HEK293 (cell line): ENCODE results near the gene ARHGAP33.
"Not testable (repeated sequence)": the region's sequence is repeated elsewhere in the genome, so short reads cannot be mapped to it uniquely, and the experiment has no call there.

Source experiments
- CTCF ChIA-PET: fragments of 350-600 bp; formaldehyde crosslinking; extraction: SDS; loops from one replicate; lab custom pipeline; 2021; ENCODE audit warnings: antibody characterized with exemption; lab: Yijun Ruan, JAX
- POLR2A ChIA-PET: fragments of 300-600 bp; formaldehyde crosslinking; extraction: SDS; loops from one replicate; lab custom pipeline; 2020; ENCODE audit warnings: antibody characterized with exemption, inconsistent platforms; lab: Yijun Ruan, JAX
- H3K27ac ChIP-seq: fragments of 200-500 bp; sonication (Bioruptor generic); 2 replicates; pipeline ENCODE4 v1.5.1; 2014; ENCODE audit warnings: low read depth, low read length, control low read depth, inconsistent platforms; ENCODE audit errors: extremely low read depth
- H3K36me3 ChIP-seq, 2 experiments: fragments of 200-500 bp in 1 of 2; sonication (Bioruptor generic) in 1 of 2; 1 replicate in 1 of 2; 2 replicates in 1 of 2; pipeline ENCODE4 v1.5.1; 2014 to 2017; ENCODE audit warnings: inconsistent platforms in 2 of 2, low read length in 2 of 2; ENCODE audit not compliant: control insufficient read depth in 2 of 2, insufficient read depth in 1 of 2
- H3K4me1 ChIP-seq: fragments of 200-500 bp; sonication (Bioruptor generic); 2 replicates; pipeline ENCODE4 v1.5.1; 2014; ENCODE audit warnings: mild to moderate bottlenecking, low read length, inconsistent platforms; ENCODE audit not compliant: control insufficient read depth, insufficient read depth
- H3K4me3 ChIP-seq: 2 replicates; pipeline ENCODE4 v1.5.1; 2011; ENCODE audit warnings: low read depth, mild to moderate bottlenecking, control low read depth, low read length, moderate library complexity
- H3K9me3 ChIP-seq: fragments of 200-500 bp; sonication (Bioruptor generic); 2 replicates; pipeline ENCODE4 v1.5.1; 2014; ENCODE audit warnings: low read depth, low read length, inconsistent platforms; ENCODE audit not compliant: control insufficient read depth, insufficient read depth
- BCL6B ChIP-seq: fragments of 450-650 bp; formaldehyde crosslinking; IDR thresholded peaks from 2 replicates; pipeline ENCODE4 v1.5.1; 2017; ENCODE audit warnings: missing biosample characterization, missing genetic modification characterization
- GFI1B ChIP-seq: fragments of 450-650 bp; formaldehyde crosslinking; IDR thresholded peaks from 2 replicates; pipeline ENCODE4 v1.5.1; 2016; ENCODE audit warnings: missing biosample characterization, missing genetic modification characterization
- GLIS1 ChIP-seq: fragments of 450-650 bp; formaldehyde crosslinking; IDR thresholded peaks from 2 replicates; pipeline ENCODE4 v1.5.1; 2016; ENCODE audit warnings: missing biosample characterization, missing genetic modification characterization
- PRDM1 ChIP-seq: fragments of 450-650 bp; formaldehyde crosslinking; IDR thresholded peaks from 2 replicates; pipeline ENCODE4; 2016; ENCODE audit warnings: missing biosample characterization, missing genetic modification characterization
- SP2 ChIP-seq: fragments of 450-650 bp; formaldehyde crosslinking; IDR thresholded peaks from 2 replicates; pipeline ENCODE4 v1.5.1; 2016; ENCODE audit warnings: missing biosample characterization, missing genetic modification characterization
- WT1 ChIP-seq: fragments of 450-650 bp; formaldehyde crosslinking; IDR thresholded peaks from 2 replicates; pipeline ENCODE4 v1.5.1; 2016; ENCODE audit warnings: missing biosample characterization, missing genetic modification characterization
- ZEB2 ChIP-seq: fragments of 450-650 bp; formaldehyde crosslinking; IDR thresholded peaks from 2 replicates; pipeline ENCODE4 v1.5.1; 2016; ENCODE audit warnings: missing biosample characterization, missing genetic modification characterization
- ZFP41 ChIP-seq: fragments of 450-650 bp; formaldehyde crosslinking; IDR thresholded peaks from 2 replicates; pipeline ENCODE4 v1.5.1; 2016; ENCODE audit warnings: missing biosample characterization, missing genetic modification characterization, borderline replicate concordance
- ZNF121 ChIP-seq: fragments of 450-650 bp; formaldehyde crosslinking; IDR thresholded peaks from 2 replicates; pipeline ENCODE4 v1.5.1; 2016; ENCODE audit warnings: missing biosample characterization, missing genetic modification characterization
- ZNF335 ChIP-seq: fragments of 450-650 bp; formaldehyde crosslinking; conservative IDR thresholded peaks from 2 replicates; pipeline ENCODE4 v1.5.1; 2016; ENCODE audit warnings: missing biosample characterization, missing genetic modification characterization
- ZNF521 ChIP-seq: fragments of 450-650 bp; formaldehyde crosslinking; IDR thresholded peaks from 2 replicates; pipeline ENCODE4 v1.5.1; 2017; ENCODE audit warnings: missing biosample characterization, mild to moderate bottlenecking, missing genetic modification characterization
- ZNF629 ChIP-seq: fragments of 450-650 bp; formaldehyde crosslinking; IDR thresholded peaks from 2 replicates; pipeline ENCODE4 v1.5.1; 2017; ENCODE audit warnings: missing biosample characterization, missing genetic modification characterization
- TF ChIP-seq, protein P1 (sequence below): fragments of 450-650 bp; formaldehyde crosslinking; IDR thresholded peaks from 2 replicates; pipeline ENCODE4 v1.5.1; 2016; ENCODE audit warnings: missing biosample characterization, missing genetic modification characterization

ARHGAP33 gene

GRCh38 chr19:35768082-35768421 lies 7.3 kb upstream of the ARHGAP33 start:
- POLR2A ChIA-PET = interaction anchor here (0.6 to 3.7 kb wide), 5 partner anchors 9 to 28 kb away, joined by 3 to 26 read pairs (median 5); partner anchors contain the start of genes HSPB6, LIN37 and PROSER3
- Histone ChIP-seq H3K4me3 (no peak overlapping the region), H3K9me3 (no peaks in the 10 kb centered on the region), H3K27ac (0 out of 2 replicates have a peak overlapping the region, but pooled peaks have one; percentile 37), H3K4me1 (peaks cover 7% of the 10 kb centered on the region; the same call in 1 of the 2 replicates), H3K36me3 (peaks cover 50 to 79% of the 10 kb centered on the region in 2 experiments)
- CTCF ChIA-PET = no interaction called here
- no peak for TF ChIP-seq ZFP41
- TF ChIP-seq GLIS1 (tag by site-specific recombination) = peak; percentile 59

DNA sequence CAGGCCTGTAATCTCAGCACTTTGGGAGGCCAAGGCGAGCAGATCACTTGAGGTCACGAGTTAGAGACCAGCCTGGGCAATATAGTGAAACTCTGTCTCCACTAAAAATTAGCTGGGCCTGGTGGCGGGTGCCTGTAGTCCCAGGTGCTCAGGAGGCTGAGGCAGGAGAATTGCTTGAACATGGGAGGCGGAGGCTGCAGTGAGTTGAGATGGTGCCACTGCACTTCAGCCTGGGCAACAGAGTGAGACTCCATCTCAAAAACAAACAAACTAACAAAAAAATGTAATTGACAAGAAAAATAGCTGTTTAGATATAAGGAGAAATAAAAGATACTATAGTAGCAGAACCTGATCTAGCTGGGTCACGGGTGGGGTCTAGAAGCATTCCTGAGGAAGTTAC lies 3.0 kb upstream of the ARHGAP33 start:
- peaks cover 16 to 38% of the 10 kb centered on the region in 2 experiments for H3K36me3 ChIP-seq
- peak; percentile 95 for TF ChIP-seq ZNF121 (tag by site-specific recombination)
- ChIA-PET CTCF (interaction anchor here (1.8 kb wide), 1 partner anchor 47 kb away, joined by 5 read pairs; no protein-coding TSS in a partner anchor), POLR2A (interaction anchor here (0.9 to 3.8 kb wide), 11 partner anchors 11 to 242 kb away, joined by 3 to 39 read pairs (median 6); partner anchors contain the start of genes ALKBH6, HSPB6, IGFLR1 and LIN37)
- H3K27ac ChIP-seq, H3K9me3 ChIP-seq, H3K4me3 ChIP-seq: not testable (repeated sequence)
- peaks cover 24% of the 10 kb centered on the region for H3K4me1 ChIP-seq

- Histone ChIP-seq H3K4me1 (peaks cover 24% of the 10 kb centered on the region), H3K27ac (no peak overlapping the region), H3K36me3 (peaks cover 16 to 30% of the 10 kb centered on the region in 2 experiments), H3K9me3 (no peaks in the 10 kb centered on the region), H3K4me3 (no peak overlapping the region)
- POLR2A ChIA-PET = interaction anchor here (0.6 to 3.8 kb wide), 16 partner anchors 9 to 241 kb away, joined by 3 to 39 read pairs (median 5); partner anchors contain the start of genes ALKBH6, HSPB6, IGFLR1 and LIN37
- CTCF ChIA-PET = interaction anchor here (0.5 to 1.8 kb wide), 7 partner anchors 21 to 220 kb away, joined by 3 to 5 read pairs (median 3); no protein-coding TSS in a partner anchor
- peak; percentile 83; the same call in 1 of the 2 replicates for TF ChIP-seq PRDM1 (tag by site-specific recombination)
- peak; percentile 33 for TF ChIP-seq ZNF335 (tag by site-specific recombination)
- peak; percentile 99 for TF ChIP-seq BCL6B (tag by site-specific recombination)
- no peak for TF ChIP-seq ZEB2 (tag by site-specific recombination)
- peak; percentile 41 for TF ChIP-seq WT1 (tag by site-specific recombination)
- TF ChIP-seq ZNF629 (tag by site-specific recombination) = peak; percentile 32
- TF ChIP-seq GFI1B (tag by site-specific recombination) = peak; percentile 64
- no peak for TF ChIP-seq ZNF521
- TF ChIP-seq SP2 (tag by site-specific recombination) = peak; percentile 31; the same call in 1 of the 2 replicates
- TF ChIP-seq, protein P1, sequence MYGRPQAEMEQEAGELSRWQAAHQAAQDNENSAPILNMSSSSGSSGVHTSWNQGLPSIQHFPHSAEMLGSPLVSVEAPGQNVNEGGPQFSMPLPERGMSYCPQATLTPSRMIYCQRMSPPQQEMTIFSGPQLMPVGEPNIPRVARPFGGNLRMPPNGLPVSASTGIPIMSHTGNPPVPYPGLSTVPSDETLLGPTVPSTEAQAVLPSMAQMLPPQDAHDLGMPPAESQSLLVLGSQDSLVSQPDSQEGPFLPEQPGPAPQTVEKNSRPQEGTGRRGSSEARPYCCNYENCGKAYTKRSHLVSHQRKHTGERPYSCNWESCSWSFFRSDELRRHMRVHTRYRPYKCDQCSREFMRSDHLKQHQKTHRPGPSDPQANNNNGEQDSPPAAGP (tag by site-specific recombination) = peak; percentile 50; the same call in 1 of the 2 replicates
Measured at GRCh38 chr19:35773020-35773806, 2.2 kb upstream of the ARHGAP33 start.
